Activated CD8-positive, alpha-beta T cell treated with anti-CD3 and anti-CD28 coated beads for 36 hours (primary cell): ENCODE results near the gene ROPN1L. TPM values are rescaled to one million over a fixed set of nuclear protein-coding genes. Genes with fewer than 3 reads are reported as not detected.
A peak's percentile ranks its signal among the peaks of the same experiment; 100 is the strongest.

Experiments used
- ATAC-seq: fragments of 200-7000 bp; cut with Tn5 transposase; one replicate; pipeline ENCODE4 v1.10.0; 2021; ENCODE audit warnings: mild to moderate bottlenecking, moderate library complexity
- CTCF ChIA-PET: fragments of 350-600 bp; sonication (Branson Sonifier 250); formaldehyde crosslinking; loops from one replicate; lab custom pipeline; 2021; ENCODE audit warnings: antibody characterized with exemption; lab: Charles Lee
- POLR2A ChIA-PET: fragments of 350-600 bp; sonication (Branson Sonifier 250); formaldehyde crosslinking; loops from one replicate; lab custom pipeline; 2021; ENCODE audit warnings: antibody characterized with exemption; lab: Charles Lee
- DNase-seq: peaks from one replicate; pipeline ENCODE4 v3.0.0-alpha.2; 2020
- H3K27ac Mint-ChIP-seq: one replicate; pipeline ENCODE4 v1.8.0; 2021; ENCODE audit warnings: mild to moderate bottlenecking, mixed read lengths
- H3K27me3 Mint-ChIP-seq: one replicate; pipeline ENCODE4 v1.8.0; 2021; ENCODE audit warnings: mixed read lengths
- H3K36me3 Mint-ChIP-seq: one replicate; pipeline ENCODE4 v1.8.0; 2021; ENCODE audit warnings: low read depth, mixed read lengths
- H3K4me1 Mint-ChIP-seq: one replicate; pipeline ENCODE4 v1.8.0; 2021; ENCODE audit warnings: low read depth, mixed read lengths
- H3K4me3 Mint-ChIP-seq: one replicate; pipeline ENCODE4 v1.8.0; 2021; ENCODE audit warnings: mild to moderate bottlenecking, moderate library complexity, mixed read lengths
- H3K9me3 Mint-ChIP-seq: one replicate; pipeline ENCODE4 v1.8.0; 2021; ENCODE audit warnings: mixed read lengths
- CTCF ChIP-seq: fragments of 200-600 bp; IDR thresholded peaks from one replicate; pipeline ENCODE4 v1.8.0; 2022; ENCODE audit warnings: antibody characterized with exemption, mild to moderate bottlenecking
- intact Hi-C: fragments of 100-400 bp; cut with micrococcal nuclease; formaldehyde crosslinking; loops from one replicate; pipeline ENCODE4 v1.10.0; 2022
- total RNA-seq, 2 experiments: library from RNA; stranded (reverse); gene quantifications; one replicate each; pipeline ENCODE4 v1.2.3, GENCODE V29; 2021

Gene ROPN1L
- total RNA-seq, 2 experiments from 2014 or later, result not detected

- ChIA-PET POLR2A (interaction anchor here (0.7 to 1.2 kb wide), 2 partner anchors 18 to 222 kb away, joined by 4 read pairs; no protein-coding TSS in a partner anchor), CTCF (interaction anchor here (1.2 to 1.3 kb wide), 2 partner anchors 16 to 17 kb away, joined by 3 to 4 read pairs; no protein-coding TSS in a partner anchor)
- no peak for TF ChIP-seq CTCF
- Mint-ChIP-seq H3K4me3 (peak overlapping the region; percentile 72), H3K9me3 (peaks cover 4% of the 10 kb centered on the region), H3K4me1 (peaks cover 21% of the 10 kb centered on the region), H3K27me3 (peaks cover 8% of the 10 kb centered on the region), H3K36me3 (no peaks in the 10 kb centered on the region), H3K27ac (no peak overlapping the region)
- ATAC-seq (no peak), DNase-seq (no peak)
- intact Hi-C loops, result no loop called here
Measured at GRCh38 chr5:10440367-10440990, 1.2 kb upstream of the ROPN1L start.

- H3K36me3 Mint-ChIP-seq, result no peaks in the 10 kb centered on the region
- no peak overlapping the region for H3K27ac Mint-ChIP-seq
- POLR2A ChIA-PET, result no interaction called here
- peaks cover 8% of the 10 kb centered on the region for H3K27me3 Mint-ChIP-seq
- H3K4me3 Mint-ChIP-seq, result peak overlapping the region; percentile 72
- H3K4me1 Mint-ChIP-seq, result peaks cover 31% of the 10 kb centered on the region
- ATAC-seq, result peak; percentile 42
- DNase-seq, result peak; percentile 24
- CTCF ChIA-PET, result interaction anchor here (0.6 to 1.7 kb wide), 7 partner anchors 10 to 260 kb away, joined by 3 to 11 read pairs (median 4); no protein-coding TSS in a partner anchor
- intact Hi-C loops, result no loop called here
- peaks cover 8% of the 10 kb centered on the region for H3K9me3 Mint-ChIP-seq
- no peak for TF ChIP-seq CTCF
Measured at GRCh38 chr5:10441992-10442435, 335 bp downstream of the ROPN1L start.

- intact Hi-C loops, result no loop called here
- ATAC-seq, result no peak
- TF ChIP-seq CTCF, result no peak
- Mint-ChIP-seq H3K9me3 (peaks cover 8% of the 10 kb centered on the region), H3K36me3 (no peaks in the 10 kb centered on the region), H3K4me3 (peak overlapping the region; percentile 72), H3K27ac (no peak overlapping the region), H3K27me3 (peaks cover 8% of the 10 kb centered on the region), H3K4me1 (peaks cover 33% of the 10 kb centered on the region)
- ChIA-PET CTCF (interaction anchor here (0.6 to 4.8 kb wide), 11 partner anchors 9 to 260 kb away, joined by 3 to 23 read pairs (median 4); no protein-coding TSS in a partner anchor), POLR2A (interaction anchor here (1.2 kb wide), 1 partner anchor 180 kb away, joined by 3 read pairs; no protein-coding TSS in a partner anchor)
- DNase-seq, result no peak
Measured at GRCh38 chr5:10442576-10442975, 897 bp downstream of the ROPN1L start.

- Mint-ChIP-seq H3K36me3 (no peaks in the 10 kb centered on the region), H3K4me3 (no peak overlapping the region), H3K4me1 (peaks cover 33% of the 10 kb centered on the region), H3K9me3 (peaks cover 8% of the 10 kb centered on the region), H3K27ac (peak overlapping the region; percentile 11), H3K27me3 (peaks cover 8% of the 10 kb centered on the region)
- ChIA-PET POLR2A (no interaction called here), CTCF (interaction anchor here (1.8 to 4.8 kb wide), 2 partner anchors 21 to 182 kb away, joined by 5 to 23 read pairs; no protein-coding TSS in a partner anchor)
- TF ChIP-seq CTCF, result no peak
- intact Hi-C loops, result no loop called here
- no peak for DNase-seq
- no peak for ATAC-seq
Measured at GRCh38 chr5:10445352-10445751, 3.7 kb downstream of the ROPN1L start.

- ChIA-PET CTCF (interaction anchor here (1.8 to 4.8 kb wide), 2 partner anchors 22 to 181 kb away, joined by 5 to 23 read pairs; no protein-coding TSS in a partner anchor), POLR2A (no interaction called here)
- Mint-ChIP-seq H3K4me3 (no peak overlapping the region), H3K36me3 (no peaks in the 10 kb centered on the region), H3K4me1 (peaks cover 28% of the 10 kb centered on the region), H3K9me3 (peaks cover 8% of the 10 kb centered on the region), H3K27me3 (peaks cover 8% of the 10 kb centered on the region), H3K27ac (no peak overlapping the region)
- no peak for DNase-seq
- ATAC-seq, result no peak
- TF ChIP-seq CTCF, result no peak
- intact Hi-C loops, result no loop called here
Measured at GRCh38 chr5:10446490-10446889, 4.8 kb downstream of the ROPN1L start.
